ES-I3 (cell line): Measurements from ENCODE around the gene OAT.
A peak's percentile ranks its signal among the peaks of the same experiment; 100 is the strongest.

Source experiments
- H3K36me3 ChIP-seq: 2 replicates; pipeline ENCODE4 v1.6.1; 2013; ENCODE audit warnings: mild to moderate bottlenecking, low read length, control low read depth, moderate library complexity; ENCODE audit not compliant: insufficient read depth
- H3K4me1 ChIP-seq: 2 replicates; pipeline ENCODE4 v1.6.1; 2013; ENCODE audit warnings: mild to moderate bottlenecking, control low read depth, low read length; ENCODE audit not compliant: insufficient read depth
- H3K9ac ChIP-seq: 2 replicates; pipeline ENCODE4 v1.6.1; 2013; ENCODE audit warnings: low read depth, mild to moderate bottlenecking, low read length, moderate library complexity
- H3K9me3 ChIP-seq: 2 replicates; pipeline ENCODE4 v1.6.1; 2013; ENCODE audit warnings: mild to moderate bottlenecking, low read length, moderate library complexity; ENCODE audit not compliant: control insufficient read depth, insufficient read depth

OAT gene

DNA sequence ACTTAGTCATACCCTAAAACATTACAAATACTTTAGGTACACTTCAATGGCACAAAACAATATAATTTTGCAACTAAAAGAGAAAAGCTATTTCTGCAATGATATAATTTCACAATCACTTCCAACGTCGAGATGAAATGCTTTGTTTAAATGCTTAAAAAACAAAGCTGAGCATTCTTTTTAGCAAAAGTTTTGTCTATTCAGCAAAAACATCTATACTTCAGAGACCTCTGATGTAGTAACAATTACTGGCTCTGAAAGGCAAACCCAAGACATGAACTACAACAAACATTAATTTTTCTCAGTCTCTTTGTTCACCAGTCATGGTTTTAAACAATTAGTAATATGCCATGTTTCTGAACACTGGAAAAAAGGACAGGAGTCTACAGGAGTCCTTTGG lies 16.4 kb downstream of the OAT start:
- Histone ChIP-seq H3K9ac (no peak overlapping the region), H3K36me3 (peaks cover 34% of the 10 kb centered on the region), H3K9me3 (no peaks in the 10 kb centered on the region), H3K4me1 (0 out of 2 replicates have a peak, but pooled peaks cover 4% of the 10 kb centered on the region)

DNA sequence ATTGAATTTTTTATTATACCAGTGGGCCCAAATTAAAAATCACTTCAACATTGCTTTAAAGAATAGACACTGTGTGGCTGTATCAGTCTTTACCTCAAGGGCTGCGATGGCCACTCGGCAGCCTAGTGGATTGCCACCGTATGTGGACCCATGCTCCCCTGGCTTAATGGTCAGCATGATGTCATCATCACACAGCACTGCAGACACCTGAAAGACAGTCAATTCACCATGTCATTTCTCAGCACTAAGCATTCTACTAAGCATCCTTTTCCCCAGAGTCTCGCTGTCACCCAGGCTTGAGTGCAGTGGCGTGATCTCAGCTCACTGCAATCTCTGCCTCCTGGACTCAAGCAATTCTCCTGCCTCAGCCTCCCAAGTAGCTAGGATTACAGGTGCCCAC lies 17.1 kb downstream of the OAT start:
- Histone ChIP-seq H3K36me3 (peaks cover 29% of the 10 kb centered on the region), H3K9me3 (no peaks in the 10 kb centered on the region), H3K9ac (no peak overlapping the region), H3K4me1 (0 out of 2 replicates have a peak, but pooled peaks cover 4% of the 10 kb centered on the region)

DNA sequence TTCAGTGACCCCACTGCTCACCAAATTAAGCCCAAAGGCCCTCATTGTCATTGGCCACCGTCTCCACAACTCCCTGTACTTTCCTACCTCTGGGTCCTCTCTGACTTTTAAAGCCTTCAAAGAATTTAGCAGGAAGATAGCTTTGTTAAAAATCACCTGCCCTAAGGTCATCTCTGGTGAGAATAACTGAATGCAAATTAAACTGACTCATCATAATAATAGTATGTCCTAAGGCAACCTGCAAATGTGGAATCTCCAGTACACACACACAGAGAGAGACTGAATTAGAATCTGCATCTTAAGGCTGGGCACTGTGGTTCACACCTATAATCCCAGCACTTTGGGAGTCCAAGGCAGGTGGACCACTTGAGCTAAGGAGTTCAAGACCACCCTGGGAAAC lies 24.1 kb downstream of the OAT start:
- no peaks in the 10 kb centered on the region for H3K4me1 ChIP-seq
- no peaks in the 10 kb centered on the region for H3K9me3 ChIP-seq
- no peak overlapping the region for H3K9ac ChIP-seq
- peaks cover 4% of the 10 kb centered on the region; the same call in 1 of the 2 replicates for H3K36me3 ChIP-seq

DNA sequence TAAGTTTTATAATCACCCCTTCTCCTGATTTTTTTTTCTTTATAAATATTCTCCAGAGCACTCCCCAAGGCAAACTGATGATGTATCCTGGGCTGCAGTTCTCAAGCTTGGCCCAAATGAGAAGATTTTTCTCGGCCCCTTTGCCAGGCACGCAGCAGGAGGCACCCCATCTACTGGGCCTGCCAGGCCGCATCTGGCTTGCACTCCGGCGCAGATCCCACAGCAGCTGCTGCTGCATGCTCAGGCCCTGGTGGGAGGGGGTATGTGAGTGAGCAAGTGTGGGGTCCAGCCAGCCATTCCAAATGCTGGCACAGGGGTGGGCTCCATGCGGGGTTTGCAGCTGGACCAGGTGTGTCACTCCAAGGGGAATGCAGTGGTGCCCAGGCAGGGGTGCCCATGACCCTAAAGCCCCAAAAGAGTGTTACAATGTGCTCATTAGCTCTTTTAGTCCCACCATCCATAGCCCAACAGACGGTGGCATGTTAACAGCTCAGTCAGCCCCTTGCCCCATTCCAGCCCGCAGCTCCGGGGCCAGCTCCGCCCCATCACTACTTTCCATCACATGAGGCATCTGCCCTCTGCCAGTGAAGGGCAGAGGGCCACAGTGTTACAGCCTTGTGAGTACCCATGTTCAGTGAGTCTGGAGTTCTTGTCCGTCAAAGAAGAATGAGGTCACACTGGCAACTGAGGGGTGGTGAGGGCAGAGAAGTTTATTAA lies 25.9 kb downstream of the OAT start:
- no peaks in the 10 kb centered on the region for H3K9me3 ChIP-seq
- 0 out of 2 replicates have a peak, but pooled peaks cover under 1% of the 10 kb centered on the region for H3K36me3 ChIP-seq
- no peak overlapping the region for H3K9ac ChIP-seq
- H3K4me1 ChIP-seq, result no peaks in the 10 kb centered on the region

DNA sequence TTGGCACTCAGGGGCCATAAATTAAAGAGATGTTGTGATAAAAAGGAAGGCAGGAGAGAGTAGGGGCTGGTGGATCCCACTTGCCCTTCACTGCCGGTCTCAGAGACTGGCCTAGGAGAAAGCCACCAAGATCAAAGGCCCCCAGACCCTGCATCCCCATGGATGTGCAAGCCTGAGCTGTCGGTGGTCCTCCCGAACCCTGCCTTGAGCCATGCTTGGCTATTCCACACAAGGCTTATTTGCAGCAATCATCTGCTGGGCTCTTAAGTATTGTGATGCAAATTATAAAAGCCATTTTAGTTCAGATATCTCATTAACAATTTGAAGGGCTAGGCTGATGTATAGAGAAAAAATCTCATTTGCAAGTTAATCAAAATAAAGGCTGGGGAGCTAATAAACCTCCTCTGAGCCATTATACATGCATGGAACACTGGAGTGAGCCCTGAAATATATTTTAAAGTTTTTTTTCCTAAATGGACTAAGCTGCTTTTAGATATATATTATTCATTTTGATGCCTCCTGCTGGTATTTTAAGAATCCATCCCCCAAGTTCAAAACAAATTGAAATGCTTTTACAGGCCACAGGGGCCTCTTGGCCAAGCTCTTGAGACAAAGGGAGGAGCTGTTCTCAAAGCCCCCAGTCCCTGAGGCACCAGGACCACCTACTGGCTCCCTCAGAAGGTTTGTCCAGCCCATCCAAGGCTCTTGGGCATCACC lies 28.1 kb downstream of the OAT start:
- Histone ChIP-seq H3K9me3 (no peaks in the 10 kb centered on the region), H3K36me3 (no peaks in the 10 kb centered on the region), H3K9ac (no peak overlapping the region), H3K4me1 (peaks cover 13% of the 10 kb centered on the region)

DNA sequence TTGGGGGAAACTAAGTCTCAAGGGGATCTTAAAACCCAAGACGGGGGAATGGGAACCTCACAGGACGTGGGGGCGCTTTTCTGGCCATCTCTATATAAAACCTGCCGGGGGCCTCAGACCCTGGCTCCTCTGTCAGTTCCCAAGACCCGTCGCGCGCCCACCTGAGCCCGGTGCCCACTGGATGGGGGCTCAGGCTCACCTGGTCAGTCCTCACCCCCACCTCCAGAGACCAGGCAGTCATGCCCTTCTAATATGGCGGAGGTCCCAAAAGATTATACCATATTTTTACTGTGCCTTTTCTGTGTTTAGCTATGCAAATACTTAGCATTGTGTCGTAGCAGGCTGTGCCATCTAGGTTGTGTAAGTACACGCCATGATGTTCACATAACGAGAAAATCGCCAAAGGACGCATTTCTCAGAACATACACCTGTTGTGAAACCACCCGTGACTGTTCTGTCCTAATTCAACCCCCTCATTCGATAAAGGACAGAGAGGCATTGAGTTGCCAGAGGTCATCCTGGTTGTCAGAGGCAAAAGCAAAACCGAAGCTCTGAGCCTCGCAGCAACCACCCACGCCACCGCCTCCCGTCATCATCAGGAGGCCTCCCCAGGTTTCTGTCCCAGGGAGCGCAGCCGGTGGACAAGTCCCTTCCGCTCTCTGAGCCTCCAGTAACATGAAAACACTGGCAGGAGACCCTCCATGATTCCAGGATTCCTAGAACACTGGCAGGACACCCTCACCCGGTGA lies 28.9 kb downstream of the OAT start:
- peak overlapping the region; percentile 62; the same call in 1 of the 2 replicates for H3K9ac ChIP-seq
- no peaks in the 10 kb centered on the region for H3K36me3 ChIP-seq
- peaks cover 13% of the 10 kb centered on the region for H3K4me1 ChIP-seq
- H3K9me3 ChIP-seq, result no peaks in the 10 kb centered on the region

DNA sequence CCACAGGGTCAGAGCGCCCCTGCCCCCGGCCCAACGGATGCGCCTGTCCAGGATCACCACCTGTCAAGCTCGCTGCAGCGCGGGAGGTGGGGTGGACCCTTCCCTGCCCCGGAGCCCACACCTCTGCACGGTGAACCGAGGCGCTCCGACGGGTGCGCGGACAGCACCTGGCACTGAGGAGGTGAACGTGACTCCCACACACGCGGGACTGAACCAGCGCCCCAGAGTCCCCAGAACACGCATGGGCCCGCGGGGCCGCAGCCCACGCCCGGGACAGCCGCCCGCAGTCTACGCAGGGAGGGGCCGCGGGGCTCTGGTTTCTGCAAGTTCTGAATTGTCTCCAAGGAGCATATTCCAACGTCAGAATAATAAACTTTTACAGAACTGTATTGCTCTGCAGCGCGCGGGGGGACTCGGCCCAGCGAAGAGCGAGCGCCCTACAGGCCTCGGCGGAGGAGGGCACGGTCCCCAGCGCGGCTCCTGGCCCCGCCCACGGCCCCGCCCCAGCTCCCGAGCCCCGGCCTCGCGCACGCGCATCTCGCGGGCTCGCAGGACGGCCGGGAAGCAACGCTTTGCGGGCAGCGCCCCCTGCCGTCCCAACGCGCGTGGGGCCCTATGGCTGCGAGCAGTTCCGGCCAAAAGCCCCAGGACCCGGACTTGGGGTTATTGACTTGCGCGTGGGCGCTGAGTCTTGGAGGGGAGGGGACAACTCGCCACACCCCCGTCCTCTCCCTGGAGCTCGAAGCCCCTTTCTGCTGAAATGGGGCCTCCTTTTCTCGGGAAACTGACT lies 29.7 kb downstream of the OAT start:
- Histone ChIP-seq H3K36me3 (no peaks in the 10 kb centered on the region), H3K4me1 (peaks cover 13% of the 10 kb centered on the region), H3K9me3 (no peaks in the 10 kb centered on the region), H3K9ac (peak overlapping the region; percentile 62)

DNA sequence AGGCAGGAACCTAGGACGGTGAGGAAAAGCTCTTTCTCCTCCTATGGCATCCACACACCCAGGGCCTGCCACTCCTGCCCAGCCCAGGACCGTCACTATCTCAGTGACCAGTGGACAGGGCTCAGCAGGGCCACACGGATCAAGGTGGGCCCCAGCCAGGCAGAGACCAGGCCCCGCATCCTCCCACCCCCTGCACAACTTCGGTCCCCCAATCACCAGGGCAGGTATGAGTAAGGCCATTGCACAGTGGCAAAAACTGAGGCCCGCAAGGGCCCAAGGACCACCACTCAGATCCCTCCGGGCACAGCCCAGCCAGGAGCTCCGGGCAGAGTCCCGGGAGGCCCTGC lies 30.3 kb downstream of the OAT start:
- peak overlapping the region; percentile 62; the same call in 1 of the 2 replicates for H3K9ac ChIP-seq
- H3K4me1 ChIP-seq, result peaks cover 13% of the 10 kb centered on the region
- H3K36me3 ChIP-seq, result no peaks in the 10 kb centered on the region
- H3K9me3 ChIP-seq, result no peaks in the 10 kb centered on the region

DNA sequence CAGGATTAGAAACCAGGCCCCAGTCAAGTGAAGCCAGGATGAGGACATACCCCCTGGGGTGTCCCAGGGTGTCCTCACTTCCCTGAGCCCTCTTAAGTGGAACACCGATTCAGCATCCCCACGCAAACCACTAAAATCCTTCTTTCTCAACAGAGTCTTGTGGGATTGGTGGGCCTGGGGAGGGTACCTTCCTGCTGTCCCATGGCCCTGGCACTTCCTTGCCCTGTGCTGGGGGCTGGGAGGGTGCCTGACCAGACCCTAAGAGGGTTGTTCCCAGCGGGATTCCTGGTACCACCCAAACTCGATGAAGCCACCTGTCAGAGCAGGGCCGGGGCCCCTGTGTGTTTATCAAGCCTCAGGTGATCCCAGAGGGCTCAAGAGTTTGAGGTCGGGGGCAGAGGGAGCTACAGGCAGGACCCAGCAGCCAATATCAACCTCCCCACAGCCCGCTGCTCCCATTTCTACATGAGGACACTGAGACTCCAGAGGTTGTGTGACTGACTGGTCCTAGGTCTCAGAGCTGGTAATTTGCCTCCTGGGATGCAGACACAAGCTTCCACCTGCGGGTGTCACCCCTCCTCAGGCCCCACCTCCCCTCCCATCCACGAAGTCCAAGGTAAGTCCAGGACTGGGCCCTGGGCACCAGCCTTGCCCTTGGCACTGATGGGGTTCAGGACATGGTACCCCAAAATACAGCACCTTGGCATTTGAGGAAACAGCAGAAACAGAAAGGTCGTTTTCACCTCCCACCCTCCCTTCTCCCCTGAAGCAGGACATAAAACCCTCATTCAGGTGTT lies 31.4 kb downstream of the OAT start:
- Histone ChIP-seq H3K9me3 (no peaks in the 10 kb centered on the region), H3K9ac (no peak overlapping the region), H3K4me1 (peaks cover 13% of the 10 kb centered on the region), H3K36me3 (no peaks in the 10 kb centered on the region)

DNA sequence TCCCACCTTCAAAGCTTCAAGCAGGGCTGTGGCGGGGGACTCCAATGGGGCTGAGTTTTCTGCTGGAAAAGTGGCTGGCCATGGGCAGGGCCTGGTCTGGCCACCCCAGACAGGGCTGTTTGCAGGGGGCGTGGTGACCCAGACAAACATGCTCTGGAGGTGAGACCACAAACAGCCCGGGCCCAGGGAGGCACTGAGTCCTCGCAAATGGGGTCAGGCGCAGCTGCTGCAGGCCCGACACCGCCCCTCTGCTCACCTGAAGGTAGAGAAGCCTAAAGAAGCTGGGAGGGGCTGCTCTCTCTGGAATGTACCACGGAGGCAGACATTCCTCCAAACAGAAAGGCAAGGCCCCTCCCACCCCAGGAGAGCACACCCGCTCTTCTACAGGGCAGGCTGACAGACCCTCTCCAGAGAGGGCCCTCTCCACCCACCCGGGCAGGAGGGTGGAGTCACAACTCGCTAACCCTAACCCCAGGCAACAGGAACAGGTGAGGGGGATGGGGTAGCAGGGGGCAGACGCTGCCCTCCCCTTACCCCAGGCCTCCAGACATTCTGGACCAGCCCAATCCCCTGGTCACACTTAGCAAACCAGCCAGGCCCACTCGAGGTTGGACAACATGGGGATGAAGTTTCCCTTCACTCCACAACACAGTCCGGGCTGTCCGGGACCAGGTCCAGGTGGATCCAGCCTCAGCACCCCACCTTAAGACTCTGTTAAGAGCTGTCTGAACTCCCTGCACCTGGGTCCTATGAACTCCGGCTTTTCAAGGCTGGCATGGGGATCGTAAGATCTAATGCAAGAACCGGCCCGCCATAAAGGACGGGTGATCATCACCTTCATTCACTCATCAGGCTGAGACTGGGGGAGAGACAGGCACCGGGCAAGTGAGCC lies 32.3 kb downstream of the OAT start:
- no peak overlapping the region for H3K9ac ChIP-seq
- no peaks in the 10 kb centered on the region for H3K9me3 ChIP-seq
- peaks cover 13% of the 10 kb centered on the region for H3K4me1 ChIP-seq
- H3K36me3 ChIP-seq, result no peaks in the 10 kb centered on the region

DNA sequence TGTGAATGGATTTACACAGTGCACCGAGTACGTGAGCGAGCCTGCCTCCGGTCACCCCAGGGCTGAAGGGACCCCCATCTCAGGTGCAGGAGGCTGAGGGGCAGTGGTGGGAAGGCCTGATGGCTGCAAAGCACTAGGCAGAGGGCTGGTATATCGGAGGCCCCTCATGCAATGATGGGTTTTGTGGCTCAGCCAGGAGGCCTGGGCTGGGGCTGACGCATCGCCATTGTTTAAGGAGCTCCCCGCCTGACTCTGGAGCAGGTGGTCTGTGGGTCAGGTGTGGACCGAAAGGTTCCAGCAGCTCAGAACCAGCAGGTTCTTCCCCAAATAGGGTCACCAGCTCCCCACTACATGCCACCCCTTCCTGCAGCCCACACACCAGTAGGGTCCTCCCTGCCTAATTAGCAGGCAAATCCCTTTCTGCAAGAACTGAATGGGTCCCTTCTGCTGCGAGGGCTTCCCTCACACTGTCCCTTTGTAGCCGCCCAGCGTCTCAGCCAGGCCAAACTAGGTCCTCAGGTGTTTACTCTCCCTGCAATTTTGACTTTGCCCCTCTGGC lies 33.0 kb downstream of the OAT start:
- Histone ChIP-seq H3K9me3 (no peaks in the 10 kb centered on the region), H3K9ac (no peak overlapping the region), H3K36me3 (no peaks in the 10 kb centered on the region), H3K4me1 (peaks cover 13% of the 10 kb centered on the region)

DNA sequence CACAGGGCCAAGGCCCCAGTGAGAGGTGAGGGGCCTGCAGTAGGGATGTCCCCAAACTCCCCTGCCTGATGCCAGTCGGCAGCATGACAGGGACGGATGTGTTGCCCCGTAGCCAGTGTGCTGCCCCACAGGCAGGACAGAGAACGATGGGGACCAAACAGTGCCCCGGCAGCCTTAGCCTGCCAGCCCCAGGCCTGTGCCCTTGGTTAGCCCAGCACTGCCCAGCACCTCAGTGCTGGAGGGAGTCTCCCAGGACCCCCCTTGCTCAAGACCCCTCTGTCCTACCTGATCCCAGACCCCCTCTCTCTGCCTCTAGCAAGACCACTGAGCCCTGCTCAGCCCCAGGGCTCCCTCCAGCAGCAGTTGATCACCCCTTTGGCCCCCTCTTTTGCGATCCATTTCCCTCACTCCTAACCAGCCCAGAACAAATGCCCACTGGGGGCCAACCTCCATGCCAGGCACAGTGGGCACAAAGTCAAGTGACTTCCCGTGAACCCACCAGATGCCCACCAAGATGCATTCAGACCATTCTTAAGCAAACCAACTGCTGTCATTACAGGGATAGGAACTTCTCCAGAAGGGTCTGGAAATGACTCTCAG lies 34.0 kb downstream of the OAT start:
- H3K4me1 ChIP-seq, result peaks cover 14% of the 10 kb centered on the region
- H3K9ac ChIP-seq, result no peak overlapping the region
- H3K9me3 ChIP-seq, result no peaks in the 10 kb centered on the region
- no peaks in the 10 kb centered on the region for H3K36me3 ChIP-seq
